NT2/D1 (cell line): Measurements from ENCODE around the gene SCAMP4.

Source experiments
- SUZ12 ChIP-seq: IDR thresholded peaks from 2 replicates; pipeline ENCODE4 v1.6.1; 2011; ENCODE audit not compliant: insufficient read length, insufficient read depth; ENCODE audit errors: extremely low read depth
- YY1 ChIP-seq: IDR thresholded peaks from 2 replicates; pipeline ENCODE4 v1.6.1; 2011; ENCODE audit not compliant: insufficient read length, insufficient read depth

- TF ChIP-seq YY1 (no peak), SUZ12 (no peak)
Measured at GRCh38 chr19:1874554-1875185, 30.5 kb upstream of the SCAMP4 start.
